ENCODE results near the gene SYCE1L. TPM values are rescaled to one million over a fixed set of nuclear protein-coding genes. Genes with fewer than 3 reads are reported as not detected.

The SYCE1L gene
- total and polyA plus RNA-seq, 2 donors (not counting 1 experiment from before 2014, with no cell fraction given) = 0.46 to 12.0 TPM

DNA sequence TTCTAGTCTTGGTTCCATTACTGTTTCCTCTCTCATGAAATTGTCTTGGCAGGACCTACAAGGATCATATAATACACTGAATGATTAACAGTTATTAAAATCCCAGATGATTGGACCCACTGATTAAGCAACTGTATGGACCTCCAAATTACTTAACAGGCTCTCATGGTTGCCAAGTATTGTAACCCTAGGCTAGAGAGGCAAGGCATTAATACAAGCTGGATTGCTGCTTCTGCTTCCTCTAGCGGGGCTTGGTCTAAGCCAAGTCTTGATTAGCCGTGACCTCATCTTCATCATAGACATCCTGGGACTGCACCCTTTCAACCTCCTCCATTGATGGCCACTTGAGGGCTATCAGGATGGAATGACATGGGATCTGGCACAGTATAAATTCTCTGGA is 46.9 kb downstream of the SYCE1L start:
- no peak overlapping the region for H3K4me3 Mint-ChIP-seq
- no peak for DNase-seq
- 100% methylated on average over 2 of the region's 2 CpGs for whole genome bisulfite sequencing (ENCODE audit: insufficient coverage)
- Histone ChIP-seq H3K9me3 (ENCODE audit: control extremely low read depth in 1 of 3, control insufficient read depth in 2 of 3, insufficient read depth in 1 of 3, low read length in 2 of 3) (no peaks in the 10 kb centered on the region), H3K27ac (ENCODE audit: low read length in 2 of 2) (no peak overlapping the region), H3K4me2 (replicated peaks; ENCODE audit: low read depth, low read length, poor library complexity, severe bottlenecking) (no peak overlapping the region), H3K79me2 (ENCODE audit: control insufficient read depth, insufficient read depth, low read length) (no peaks in the 10 kb centered on the region), H3K4me1 (ENCODE audit: control insufficient read depth in 2 of 2, insufficient read depth in 2 of 2, low read length in 2 of 2) (no peaks in the 10 kb centered on the region), H3K4me3 (ENCODE audit: control extremely low read depth in 1 of 5, extremely low read depth in 1 of 5, insufficient read depth in 1 of 5, low read depth in 2 of 5, low read length in 4 of 5) (no peak overlapping the region), H3K9ac (ENCODE audit: low read length) (no peak overlapping the region), H2AFZ (ENCODE audit: insufficient read depth, low read depth, low read length, poor library complexity, severe bottlenecking) (no peak overlapping the region), H3K27me3 (replicated peaks in 1 of 4; ENCODE audit: control extremely low read depth in 1 of 4, control insufficient read depth in 3 of 4, insufficient read depth in 4 of 4, low read length in 3 of 4) (no peaks in the 10 kb centered on the region), H3K36me3 (replicated peaks in 1 of 2; ENCODE audit: control extremely low read depth in 1 of 2, control insufficient read depth in 1 of 2, extremely low read depth in 1 of 2, insufficient read depth in 2 of 2, low read length in 1 of 2) (no peaks in the 10 kb centered on the region), H4K20me1 (ENCODE audit: control insufficient read depth, insufficient read depth, low read length, poor library complexity, severe bottlenecking) (no peaks in the 10 kb centered on the region)
- TF ChIP-seq EZH2 (IDR thresholded peaks at IDR 0.05; ENCODE audit: borderline replicate concordance, insufficient read depth, low read depth, low read length, poor library complexity, severe bottlenecking) = no peak
- ChIA-PET CTCF (interaction anchor here (2.1 kb wide), 1 partner anchor 9 kb away, joined by 6 read pairs; no protein-coding TSS in a partner anchor), POLR2A (no interaction called here)
- no peaks in the 10 kb centered on the region for H3K4me1 Mint-ChIP-seq
- H3K27ac Mint-ChIP-seq = no peak overlapping the region
- no peak for ATAC-seq (ENCODE audit: low read depth)
- H3K27me3 Mint-ChIP-seq = peaks cover 8% of the 10 kb centered on the region
- intact Hi-C loops (cut with micrococcal nuclease) = no loop called here
- no peaks in the 10 kb centered on the region for H3K9me3 Mint-ChIP-seq (ENCODE audit: insufficient read depth)

GRCh38 chr16:77250400-77250799 is 51.2 kb downstream of the SYCE1L start:
- TF ChIP-seq CTCF (IDR thresholded peaks at IDR 0.05) (no peak), EZH2 (IDR thresholded peaks at IDR 0.05; ENCODE audit: borderline replicate concordance, insufficient read depth, low read depth, low read length, poor library complexity, severe bottlenecking) (no peak)
- intact Hi-C loops (cut with micrococcal nuclease) = no loop called here
- Histone ChIP-seq H3K9me3 (ENCODE audit: control extremely low read depth in 1 of 3, control insufficient read depth in 2 of 3, insufficient read depth in 1 of 3, low read length in 2 of 3) (no peaks in the 10 kb centered on the region), H3K9ac (ENCODE audit: low read length) (no peak overlapping the region), H3K4me3 (ENCODE audit: control extremely low read depth in 1 of 5, extremely low read depth in 1 of 5, insufficient read depth in 1 of 5, low read depth in 2 of 5, low read length in 4 of 5) (no peak overlapping the region), H3K27ac (ENCODE audit: low read length in 2 of 2) (no peak overlapping the region), H3K27me3 (replicated peaks in 1 of 4; ENCODE audit: control extremely low read depth in 1 of 4, control insufficient read depth in 3 of 4, insufficient read depth in 4 of 4, low read length in 3 of 4) (no peaks in the 10 kb centered on the region), H3K36me3 (replicated peaks in 1 of 2; ENCODE audit: control extremely low read depth in 1 of 2, control insufficient read depth in 1 of 2, extremely low read depth in 1 of 2, insufficient read depth in 2 of 2, low read length in 1 of 2) (no peaks in the 10 kb centered on the region), H4K20me1 (ENCODE audit: control insufficient read depth, insufficient read depth, low read length, poor library complexity, severe bottlenecking) (no peaks in the 10 kb centered on the region), H2AFZ (ENCODE audit: insufficient read depth, low read depth, low read length, poor library complexity, severe bottlenecking) (no peak overlapping the region), H3K79me2 (ENCODE audit: control insufficient read depth, insufficient read depth, low read length) (no peaks in the 10 kb centered on the region), H3K4me2 (replicated peaks; ENCODE audit: low read depth, low read length, poor library complexity, severe bottlenecking) (no peak overlapping the region), H3K4me1 (ENCODE audit: control insufficient read depth in 2 of 2, insufficient read depth in 2 of 2, low read length in 2 of 2) (no peaks in the 10 kb centered on the region)
- Mint-ChIP-seq H3K27ac (no peak overlapping the region), H3K27me3 (peaks cover 4% of the 10 kb centered on the region), H3K4me3 (no peak overlapping the region), H3K4me1 (no peaks in the 10 kb centered on the region), H3K9me3 (ENCODE audit: insufficient read depth) (no peaks in the 10 kb centered on the region)
- POLR2A ChIA-PET = no interaction called here
- ATAC-seq (ENCODE audit: low read depth) = no peak
- no peak for DNase-seq
- WGBS (ENCODE audit: insufficient coverage) = no CpG with 5 or more reads among the region's 4 CpGs
- CTCF ChIA-PET = no interaction called here

Other genes with a start within 250 kb of the SYCE1L start
- gene MON1B, start 8.2 kb upstream of the SYCE1L start, total RNA-seq = 79.1 and 81.0 TPM in 2 replicates
- gene MON1B, start 8.2 kb upstream of the SYCE1L start, polyA plus RNA-seq = 34.8 and 35.0 TPM in 2 replicates
- gene ADAMTS18, start 235.6 kb downstream of the SYCE1L start, total RNA-seq = not detected in 2 replicates
- gene ADAMTS18, start 235.6 kb downstream of the SYCE1L start, polyA plus RNA-seq = not detected in 2 replicates